ENCODE results near the gene CA9. TPM values are rescaled to one million over a fixed set of nuclear protein-coding genes. Genes with fewer than 3 reads are reported as not detected.

CA9 gene
- total and polyA plus RNA-seq, 9 of the 15 experiments (the other 6 are each of a cell fraction or from before 2014, with no cell fraction given) = 0.15 to 10.6 (median 0.60) TPM; not detected in 4

DNA sequence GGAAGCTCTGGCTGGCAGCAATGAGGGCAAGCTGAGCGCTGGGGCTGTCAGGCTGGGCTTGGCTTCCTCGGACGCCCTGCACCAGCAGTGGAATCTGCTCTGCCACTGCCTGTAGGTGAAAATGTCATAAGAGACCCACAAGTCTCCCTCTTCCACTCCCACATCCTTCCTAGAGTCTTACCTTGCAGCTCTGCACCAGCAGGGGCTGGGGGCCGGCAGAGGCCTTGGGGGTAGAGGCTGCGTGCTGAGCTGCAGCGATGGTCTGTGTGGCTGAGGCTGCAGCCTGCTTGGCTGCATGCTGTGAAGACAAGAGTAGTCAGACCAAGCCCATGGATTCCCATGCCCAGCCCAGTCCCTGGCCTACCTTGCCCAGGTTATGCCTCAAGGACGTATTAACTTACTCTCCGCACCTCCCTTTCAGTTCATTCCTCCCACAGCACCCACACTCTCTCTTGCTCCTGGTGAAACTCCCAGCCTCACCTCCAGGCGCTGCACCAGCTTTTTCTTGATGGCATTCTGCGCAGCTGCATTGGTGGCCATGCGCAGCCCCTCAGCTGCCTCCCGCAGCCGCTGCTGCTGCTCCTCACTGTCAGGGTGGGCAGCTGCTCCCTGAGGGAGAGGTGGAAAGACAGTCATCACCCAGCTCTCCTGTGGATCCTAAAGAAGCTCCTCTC is 41.0 kb downstream of the CA9 start:
- Histone ChIP-seq H3K9me1 (ENCODE audit: control insufficient read depth, insufficient read depth, low read length) (no peaks in the 10 kb centered on the region), H3K4me3 (no peak overlapping the region), H3K4me2 (ENCODE audit: insufficient read depth, low read length) (no peak overlapping the region), H3K9ac (ENCODE audit: insufficient read depth in 1 of 2, low read depth in 2 of 2, low read length in 2 of 2) (no peak overlapping the region), H4K20me1 (replicated peaks; ENCODE audit: control insufficient read depth, insufficient read depth, low read length) (no peaks in the 10 kb centered on the region), H3K27me3 (ENCODE audit: control insufficient read depth in 2 of 2, insufficient read depth in 2 of 2, low read length in 2 of 2) (no peaks in the 10 kb centered on the region), H2AFZ (ENCODE audit: low read depth, low read length) (no peak overlapping the region), H3K79me2 (ENCODE audit: control insufficient read depth, insufficient read depth, low read length) (no peaks in the 10 kb centered on the region), H3K27ac (ENCODE audit: extremely low read depth, low read depth, low read length) (no peak overlapping the region), H3K4me1 (replicated peaks in 1 of 2; ENCODE audit: control insufficient read depth in 2 of 2, insufficient read depth in 2 of 2, low read length in 2 of 2) (no peaks in the 10 kb centered on the region), H3K36me3 (ENCODE audit: control insufficient read depth, insufficient read depth, low read length) (peaks cover 92% of the 10 kb centered on the region; the same call in 2 of the 3 replicates), H3K9me3 (replicated peaks; ENCODE audit: control insufficient read depth, insufficient read depth, low read depth, low read length) (no peaks in the 10 kb centered on the region)
- BruUV-seq (replicated peaks) = no TSS peak
- in situ Hi-C loops (cut with MboI) = no loop called here
- ChIA-PET CTCF (ENCODE audit: low intra/inter-chr PET ratio) (no interaction called here), POLR2A (interaction anchor here (0.6 to 1.9 kb wide), 6 partner anchors 9 to 100 kb away, joined by 3 to 6 read pairs (median 4); partner anchors contain the start of genes CREB3 and TLN1)
- 100% methylated on average over 10 of the region's 13 CpGs for WGBS (ENCODE audit: insufficient coverage, low coverage, missing lambda C conversion rate)
- TF ChIP-seq RBFOX2 (IDR thresholded peaks at IDR 0.05; ENCODE audit: low read depth, low read length) (peak; percentile 35; the same call in 1 of the 2 replicates), FOXA1 (IDR thresholded peaks at IDR 0.05; ENCODE audit: borderline replicate concordance) (no peak), POLR2G (IDR thresholded peaks at IDR 0.05; ENCODE audit: low read depth, low read length) (peak; percentile 54; the same call in 1 of the 2 replicates), MAZ (CRISPR knock-in tag; conservative IDR thresholded peaks at IDR 0.05 in 1 of 2, IDR thresholded peaks at IDR 0.05 in 1 of 2) (no peak)
- FAIRE-seq = no peak
- ATAC-seq = no peak
- intact Hi-C loops (cut with micrococcal nuclease) = no loop called here
- DNase-seq (ENCODE audit: extremely low read depth in 1 of 4, low spot score in 3 of 4) = no peak

DNA sequence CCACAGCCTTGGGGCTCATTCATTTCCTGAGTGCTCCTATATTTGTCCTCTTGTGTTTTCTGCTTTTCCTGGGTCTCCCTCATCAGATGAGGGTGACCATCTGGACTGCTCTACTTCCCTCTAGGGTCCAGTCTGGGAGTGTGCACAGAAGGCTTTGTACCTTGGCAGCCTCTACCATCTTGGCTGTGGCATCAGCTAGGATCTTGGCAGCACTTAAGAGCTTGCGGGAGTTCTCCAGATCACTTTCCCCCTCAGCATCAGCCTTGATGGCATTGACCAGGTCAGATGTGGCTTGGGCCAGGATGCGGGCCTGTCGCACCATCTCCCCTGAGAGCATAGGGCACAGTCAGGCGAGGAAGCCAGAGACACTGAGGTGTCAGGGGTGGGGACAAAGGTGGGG is 42.5 kb downstream of the CA9 start:
- peak overlapping the region in 1 of 2 experiments; percentile 35; a peak in 1 of 4 replicates for H3K9ac ChIP-seq (ENCODE audit: insufficient read depth in 1 of 2, low read depth in 2 of 2, low read length in 2 of 2)
- WGBS (ENCODE audit: insufficient coverage, low coverage, missing lambda C conversion rate) = 100% methylated on average over 4 of the region's 4 CpGs
- no peak overlapping the region for H2AFZ ChIP-seq (ENCODE audit: low read depth, low read length)
- H3K27ac ChIP-seq (ENCODE audit: extremely low read depth, low read depth, low read length) = no peak overlapping the region
- no peaks in the 10 kb centered on the region for H3K9me1 ChIP-seq (ENCODE audit: control insufficient read depth, insufficient read depth, low read length)
- no peak overlapping the region for H3K4me3 ChIP-seq
- no TSS peak for BruUV-seq (replicated peaks)
- DNase-seq (ENCODE audit: extremely low read depth in 1 of 4, low spot score in 3 of 4) = no peak
- POLR2A ChIA-PET = interaction anchor here (1.2 to 1.3 kb wide), 3 partner anchors 15 to 120 kb away, joined by 3 to 5 read pairs (median 3); partner anchors contain the start of gene TLN1
- H3K27me3 ChIP-seq (ENCODE audit: control insufficient read depth in 2 of 2, insufficient read depth in 2 of 2, low read length in 2 of 2) = no peaks in the 10 kb centered on the region
- TF ChIP-seq POLR2B (IDR thresholded peaks at IDR 0.05; ENCODE audit: low read depth, partially characterized antibody) (peak; percentile 24), EHMT2 (IDR thresholded peaks at IDR 0.05) (no peak), RUNX1 (IDR thresholded peaks at IDR 0.05; ENCODE audit: low read depth) (no peak), SUPT5H (IDR thresholded peaks at IDR 0.05) (0 out of 2 replicates have a peak, but pooled peaks have one; percentile 33)
- TF ChIP-seq, protein P1, sequence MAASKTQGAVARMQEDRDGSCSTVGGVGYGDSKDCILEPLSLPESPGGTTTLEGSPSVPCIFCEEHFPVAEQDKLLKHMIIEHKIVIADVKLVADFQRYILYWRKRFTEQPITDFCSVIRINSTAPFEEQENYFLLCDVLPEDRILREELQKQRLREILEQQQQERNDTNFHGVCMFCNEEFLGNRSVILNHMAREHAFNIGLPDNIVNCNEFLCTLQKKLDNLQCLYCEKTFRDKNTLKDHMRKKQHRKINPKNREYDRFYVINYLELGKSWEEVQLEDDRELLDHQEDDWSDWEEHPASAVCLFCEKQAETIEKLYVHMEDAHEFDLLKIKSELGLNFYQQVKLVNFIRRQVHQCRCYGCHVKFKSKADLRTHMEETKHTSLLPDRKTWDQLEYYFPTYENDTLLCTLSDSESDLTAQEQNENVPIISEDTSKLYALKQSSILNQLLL (CRISPR knock-in tag; IDR thresholded peaks at IDR 0.05; ENCODE audit: borderline replicate concordance) = no peak
- H3K4me2 ChIP-seq (ENCODE audit: insufficient read depth, low read length) = no peak overlapping the region
- intact Hi-C loops (cut with micrococcal nuclease) = no loop called here
- H3K9me3 ChIP-seq (replicated peaks; ENCODE audit: control insufficient read depth, insufficient read depth, low read depth, low read length) = no peaks in the 10 kb centered on the region
- no peaks in the 10 kb centered on the region for H3K4me1 ChIP-seq (replicated peaks in 1 of 2; ENCODE audit: control insufficient read depth in 2 of 2, insufficient read depth in 2 of 2, low read length in 2 of 2)
- FAIRE-seq = no peak
- peaks cover 96% of the 10 kb centered on the region; the same call in 2 of the 3 replicates for H3K36me3 ChIP-seq (ENCODE audit: control insufficient read depth, insufficient read depth, low read length)
- peak; percentile 35; the same call in 1 of the 3 replicates for ATAC-seq
- CTCF ChIA-PET (ENCODE audit: low intra/inter-chr PET ratio) = no interaction called here
- H3K79me2 ChIP-seq (ENCODE audit: control insufficient read depth, insufficient read depth, low read length) = no peaks in the 10 kb centered on the region
- H4K20me1 ChIP-seq (replicated peaks; ENCODE audit: control insufficient read depth, insufficient read depth, low read length) = no peaks in the 10 kb centered on the region
- in situ Hi-C loops (cut with MboI) = no loop called here

Measured in K562 (cell line).